IgD-negative memory B cell (primary cell): ENCODE results near the gene CDK5RAP2. TPM values are rescaled to one million over a fixed set of nuclear protein-coding genes. Genes with fewer than 3 reads are reported as not detected.
A peak's percentile ranks its signal among the peaks of the same experiment; 100 is the strongest.
"Not testable (repeated sequence)": the region's sequence is repeated elsewhere in the genome, so short reads cannot be mapped to it uniquely, and the experiment has no call there.

Experiments used
- H3K27ac Mint-ChIP-seq, 3 donors: one replicate each; pipeline ENCODE4 v1.8.0; 2020 to 2022; ENCODE audit warnings: mild to moderate bottlenecking in 3 of 3, mixed read lengths in 3 of 3, moderate library complexity in 1 of 3
- H3K27me3 Mint-ChIP-seq: one replicate; pipeline ENCODE4 v1.8.0; 2021; ENCODE audit warnings: mixed read lengths
- H3K36me3 Mint-ChIP-seq: one replicate; pipeline ENCODE4 v1.8.0; 2020; ENCODE audit warnings: mild to moderate bottlenecking, mixed read lengths
- H3K4me1 Mint-ChIP-seq, 3 donors: one replicate each; pipeline ENCODE4 v1.8.0; 2020 to 2022; ENCODE audit warnings: mixed read lengths in 3 of 3, mild to moderate bottlenecking in 1 of 3
- H3K4me3 Mint-ChIP-seq, 4 donors: one replicate each; pipeline ENCODE4 v1.8.0; 2020 to 2022; ENCODE audit warnings: mild to moderate bottlenecking in 4 of 4, mixed read lengths in 4 of 4, moderate library complexity in 3 of 4
- H3K9me3 Mint-ChIP-seq, 3 donors: one replicate each; pipeline ENCODE4 v1.8.0; 2020 to 2021; ENCODE audit warnings: mixed read lengths in 3 of 3, mild to moderate bottlenecking in 1 of 3
- polyA plus RNA-seq: library from polyadenylated mRNA; unstranded; fragments of 300-500 nt; fragmentation: Illumina TruSeq; gene quantifications from one replicate; pipeline ENCODE4 v1.2.3, GENCODE V29; 2021

CDK5RAP2 gene
- polyA plus RNA-seq, 1 donor from 2014 or later: 38.9 TPM

DNA sequence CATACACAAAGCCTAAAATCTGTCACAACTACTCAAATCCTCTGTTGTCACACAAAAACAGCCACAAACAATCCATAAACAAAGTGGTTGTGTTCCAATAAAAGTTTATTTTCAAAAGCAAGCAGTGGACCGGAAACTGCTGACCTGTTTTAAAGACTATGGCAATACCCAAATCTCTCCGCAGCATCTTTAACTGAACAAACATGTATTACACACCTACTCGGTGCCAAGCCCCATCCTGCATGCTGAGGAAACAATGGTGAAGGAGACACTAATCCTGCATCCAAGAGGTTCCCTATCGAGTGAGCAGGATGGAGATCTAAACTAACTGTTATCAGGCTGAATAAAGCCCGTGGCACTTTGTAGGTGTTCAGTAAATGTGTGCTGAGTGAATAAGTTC is 11.2 kb downstream of the CDK5RAP2 start:
- H3K4me1 Mint-ChIP-seq: peaks cover 0 to 8% (median under 1%) of the 10 kb centered on the region in 3 donors
- no peaks in the 10 kb centered on the region for H3K27me3 Mint-ChIP-seq
- no peak overlapping the region for H3K27ac Mint-ChIP-seq
- H3K4me3 Mint-ChIP-seq: no peak overlapping the region
- peaks cover 15% of the 10 kb centered on the region for H3K36me3 Mint-ChIP-seq
- no peaks in the 10 kb centered on the region for H3K9me3 Mint-ChIP-seq

DNA sequence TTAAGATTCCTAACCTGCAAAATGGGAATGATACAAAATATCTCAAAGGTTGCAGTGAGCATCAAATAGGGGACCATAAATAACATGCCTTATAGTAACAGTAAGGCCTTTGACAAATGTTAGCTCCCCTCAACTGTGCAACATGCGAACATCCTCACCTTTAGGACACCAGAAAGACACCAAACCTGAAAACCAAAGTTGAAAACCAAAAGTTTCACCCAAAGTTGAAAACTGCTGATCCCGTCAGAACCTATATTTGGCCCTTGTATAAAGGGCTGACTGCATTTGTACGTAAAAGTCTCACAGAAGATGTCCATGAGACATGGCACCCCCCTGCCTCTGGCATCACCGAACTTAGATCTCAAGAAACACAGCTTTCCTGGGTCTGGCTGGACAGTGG is 12.1 kb downstream of the CDK5RAP2 start:
- Mint-ChIP-seq H3K4me1 (peaks cover 0 to 8% (median 0%) of the 10 kb centered on the region in 3 donors), H3K36me3 (peaks cover 15% of the 10 kb centered on the region), H3K9me3 (no peaks in the 10 kb centered on the region), H3K27ac (no peak overlapping the region), H3K4me3 (no peak overlapping the region), H3K27me3 (no peaks in the 10 kb centered on the region)

DNA sequence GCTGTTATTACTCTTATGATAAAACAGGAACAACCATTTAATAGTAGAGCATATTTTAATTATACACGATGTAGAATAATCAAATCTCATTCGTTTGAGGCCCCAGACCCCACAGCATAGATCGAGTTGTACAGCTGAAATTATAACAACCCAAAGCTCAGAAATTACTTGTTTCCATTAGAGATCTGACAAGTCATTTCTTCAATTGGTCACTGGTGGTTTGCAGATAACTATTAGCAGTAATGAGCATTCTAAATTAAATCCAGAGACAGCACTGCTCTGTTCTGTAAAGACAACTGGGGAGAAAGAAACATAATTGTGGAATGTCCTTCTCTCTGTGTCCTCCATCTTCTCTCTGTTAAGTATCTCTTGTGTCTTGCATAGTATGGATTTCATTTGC is 12.9 kb downstream of the CDK5RAP2 start:
- Mint-ChIP-seq H3K4me1 (peaks cover 0 to 10% (median 0%) of the 10 kb centered on the region in 3 donors), H3K27ac (no peak overlapping the region), H3K9me3 (no peaks in the 10 kb centered on the region), H3K27me3 (no peaks in the 10 kb centered on the region), H3K36me3 (peaks cover 20% of the 10 kb centered on the region), H3K4me3 (no peak overlapping the region)

DNA sequence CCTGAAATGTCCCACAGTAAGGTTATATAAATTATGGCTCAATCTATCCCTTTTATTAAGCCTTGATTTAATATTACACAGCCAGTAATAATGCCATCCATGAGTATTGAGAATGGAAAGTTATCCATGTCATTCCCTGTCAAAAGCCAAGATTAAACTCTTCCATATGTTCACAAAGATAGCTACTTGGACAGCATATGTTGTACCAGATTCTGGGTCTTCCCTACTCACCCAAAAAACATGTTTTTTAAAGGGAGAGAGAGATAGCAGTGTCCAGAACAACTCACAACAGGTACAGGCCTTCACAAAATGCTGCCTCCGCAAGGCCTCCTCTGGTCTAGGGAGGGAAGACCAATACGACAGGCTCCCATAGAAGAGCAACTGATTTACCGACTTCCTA is 15.4 kb downstream of the CDK5RAP2 start:
- Mint-ChIP-seq H3K36me3 (peaks cover 27% of the 10 kb centered on the region), H3K4me3 (no peak overlapping the region), H3K27ac (no peak overlapping the region), H3K4me1 (peaks cover 0 to 10% (median 0%) of the 10 kb centered on the region in 3 donors), H3K9me3 (no peaks in the 10 kb centered on the region), H3K27me3 (no peaks in the 10 kb centered on the region)

DNA sequence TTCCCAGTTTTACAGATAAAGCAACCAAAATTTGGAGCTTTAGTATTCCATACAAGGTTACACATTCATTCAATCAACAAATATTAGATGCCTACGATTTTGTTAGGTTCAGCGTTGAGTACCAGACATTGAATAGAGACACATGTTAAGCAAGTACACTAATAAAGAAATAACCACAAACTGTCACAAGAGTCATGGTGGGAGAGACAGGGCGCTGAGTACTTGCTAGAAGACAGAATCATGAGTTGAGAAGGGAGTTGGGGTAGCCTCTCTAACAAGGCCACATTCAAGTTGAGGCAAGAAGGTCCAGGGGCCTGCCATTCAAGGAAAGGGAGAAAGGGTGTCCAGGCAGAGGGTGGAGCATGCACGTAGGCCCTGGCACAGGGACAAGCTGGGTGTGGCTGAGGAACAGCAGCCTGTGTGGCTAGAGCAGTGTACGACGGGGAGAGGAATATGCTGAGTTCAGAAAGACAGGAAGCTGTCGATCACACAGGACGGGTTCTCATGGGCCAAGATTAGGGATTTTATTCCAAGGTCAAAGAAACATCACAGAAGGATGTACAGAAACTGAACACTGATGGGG is 17.0 kb downstream of the CDK5RAP2 start:
- H3K9me3 Mint-ChIP-seq: no peaks in the 10 kb centered on the region
- H3K4me1 Mint-ChIP-seq: peaks cover 4 to 9% (median 4%) of the 10 kb centered on the region in 3 donors
- peak overlapping the region in 1 of 3 donors; percentile 25 for H3K27ac Mint-ChIP-seq
- H3K27me3 Mint-ChIP-seq: no peaks in the 10 kb centered on the region
- peaks cover 30% of the 10 kb centered on the region for H3K36me3 Mint-ChIP-seq
- peak overlapping the region in 1 of 4 donors; percentile 63 for H3K4me3 Mint-ChIP-seq

DNA sequence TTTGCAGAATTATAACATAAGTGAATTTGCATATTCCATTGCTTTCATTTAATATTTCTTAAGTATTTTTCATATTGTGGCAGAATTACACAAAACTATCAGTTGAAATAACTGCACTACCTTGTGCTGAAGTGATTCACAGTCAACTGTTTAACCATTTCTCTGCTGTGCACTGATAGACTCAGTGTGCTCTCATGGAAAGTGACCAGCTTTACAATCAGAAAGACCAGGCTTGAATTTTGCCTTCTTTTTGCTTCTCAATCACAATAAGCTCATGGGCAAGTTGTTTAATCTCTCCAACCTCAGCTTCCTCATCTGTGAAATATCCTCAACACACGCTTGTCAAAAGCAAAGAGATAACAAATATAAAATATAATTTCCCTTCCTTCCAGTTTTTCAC is 18.3 kb downstream of the CDK5RAP2 start:
- no peaks in the 10 kb centered on the region for H3K9me3 Mint-ChIP-seq
- peaks cover 30% of the 10 kb centered on the region for H3K36me3 Mint-ChIP-seq
- H3K27me3 Mint-ChIP-seq: no peaks in the 10 kb centered on the region
- no peak overlapping the region for H3K27ac Mint-ChIP-seq
- no peak overlapping the region for H3K4me3 Mint-ChIP-seq
- peaks cover 4 to 9% (median 4%) of the 10 kb centered on the region in 3 donors for H3K4me1 Mint-ChIP-seq

- Mint-ChIP-seq H3K27me3 (no peaks in the 10 kb centered on the region), H3K4me3 (peak overlapping the region in 1 of 4 donors; percentile 20), H3K4me1 (peaks cover 6 to 9% (median 7%) of the 10 kb centered on the region in 3 donors), H3K27ac (no peak overlapping the region), H3K36me3 (peaks cover 23% of the 10 kb centered on the region), H3K9me3 (no peaks in the 10 kb centered on the region)
Measured at GRCh38 chr9:120559546-120559945, 20.4 kb downstream of the CDK5RAP2 start.

DNA sequence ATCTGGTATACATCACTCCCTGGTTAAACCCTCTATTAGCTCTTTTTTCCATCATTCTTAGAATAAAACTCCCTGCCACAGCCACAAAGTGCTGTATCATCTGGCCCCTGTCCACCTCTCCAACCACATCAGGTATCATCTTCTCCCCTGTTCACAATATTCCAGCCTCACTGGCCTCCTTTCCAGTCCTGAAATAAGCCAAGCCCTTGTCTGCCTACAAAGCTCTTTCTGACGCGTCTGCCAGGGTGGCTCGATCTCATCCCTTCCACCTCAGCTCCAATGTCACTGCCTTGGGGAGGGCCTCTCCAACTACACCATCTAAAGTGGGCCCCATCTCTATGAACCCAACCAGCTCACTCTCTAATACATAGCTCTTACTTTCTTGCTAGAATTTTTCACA is 21.5 kb downstream of the CDK5RAP2 start:
- no peaks in the 10 kb centered on the region for H3K9me3 Mint-ChIP-seq
- H3K27ac Mint-ChIP-seq: no peak overlapping the region
- peaks cover 6 to 9% (median 9%) of the 10 kb centered on the region in 3 donors for H3K4me1 Mint-ChIP-seq
- H3K27me3 Mint-ChIP-seq: no peaks in the 10 kb centered on the region
- no peak overlapping the region for H3K4me3 Mint-ChIP-seq
- H3K36me3 Mint-ChIP-seq: peaks cover 23% of the 10 kb centered on the region

DNA sequence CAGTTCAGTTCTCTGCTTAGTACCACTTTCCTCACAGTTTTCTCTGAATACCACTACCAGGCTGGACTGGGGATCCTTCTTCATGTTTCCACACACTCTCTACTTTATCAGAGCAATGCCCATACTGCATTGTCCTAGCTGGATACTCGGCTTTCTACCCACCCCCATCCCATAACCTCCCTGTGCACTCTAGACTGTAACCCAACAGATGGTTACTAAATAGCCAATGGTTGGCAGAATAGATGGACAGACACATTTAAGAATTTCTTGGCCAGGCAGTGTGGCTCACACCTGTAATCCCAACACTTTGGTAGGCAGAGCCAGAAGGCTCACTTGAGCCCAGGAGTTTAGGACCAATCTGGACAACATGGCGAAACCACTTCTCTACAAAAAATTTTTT is 22.8 kb downstream of the CDK5RAP2 start:
- H3K27me3 Mint-ChIP-seq: peaks cover 1% of the 10 kb centered on the region
- H3K9me3 Mint-ChIP-seq: peaks cover 0 to 1% (median 0%) of the 10 kb centered on the region in 3 donors
- H3K4me1 Mint-ChIP-seq: peaks cover 4 to 9% (median 9%) of the 10 kb centered on the region in 3 donors
- H3K27ac Mint-ChIP-seq: no peak overlapping the region
- H3K4me3 Mint-ChIP-seq: no peak overlapping the region
- H3K36me3 Mint-ChIP-seq: peaks cover 20% of the 10 kb centered on the region

- Mint-ChIP-seq H3K27ac (no peak overlapping the region), H3K9me3 (peaks cover 0 to 1% (median 0%) of the 10 kb centered on the region in 3 donors), H3K36me3 (peaks cover 16% of the 10 kb centered on the region), H3K4me3 (no peak overlapping the region), H3K27me3 (peaks cover 1% of the 10 kb centered on the region), H3K4me1 (peaks cover 4 to 9% (median 9%) of the 10 kb centered on the region in 3 donors)
Measured at GRCh38 chr9:120556775-120557174, 23.2 kb downstream of the CDK5RAP2 start.

GRCh38 chr9:120555839-120556238 is 24.1 kb downstream of the CDK5RAP2 start:
- H3K36me3 Mint-ChIP-seq: peaks cover 18% of the 10 kb centered on the region

DNA sequence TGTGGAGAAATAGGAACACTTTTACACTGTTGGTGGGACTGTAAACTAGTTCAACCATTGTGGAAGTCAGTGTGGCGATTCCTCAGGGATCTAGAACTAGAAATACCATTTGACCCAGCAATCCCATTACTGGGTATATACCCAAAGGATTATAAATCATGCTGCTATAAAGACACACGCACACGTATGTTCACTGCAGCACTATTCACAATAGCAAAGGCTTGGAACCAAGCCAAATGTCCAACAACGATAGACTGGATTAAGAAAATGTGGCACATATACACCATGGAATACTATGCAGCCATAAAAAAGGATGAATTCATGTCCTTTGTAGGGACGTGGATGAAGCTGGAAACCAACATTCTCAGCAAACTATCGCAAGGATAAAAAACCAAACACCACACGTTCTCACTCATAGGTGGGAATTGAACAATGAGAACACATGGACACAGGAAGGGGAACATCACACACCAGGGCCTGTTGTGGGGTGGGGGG is 27.7 kb downstream of the CDK5RAP2 start:
- H3K4me3 Mint-ChIP-seq, H3K27me3 Mint-ChIP-seq, H3K36me3 Mint-ChIP-seq, H3K4me1 Mint-ChIP-seq, H3K27ac Mint-ChIP-seq, H3K9me3 Mint-ChIP-seq: not testable (repeated sequence)

More at GRCh38 chr9:120555839-120556238, 24.1 kb downstream of the CDK5RAP2 start:
- Mint-ChIP-seq H3K27ac (no peak overlapping the region), H3K4me1 (peaks cover 4 to 9% (median 9%) of the 10 kb centered on the region in 3 donors), H3K27me3 (peaks cover 1% of the 10 kb centered on the region), H3K4me3 (no peak overlapping the region), H3K9me3 (peaks cover 0 to 1% (median 0%) of the 10 kb centered on the region in 3 donors)

DNA sequence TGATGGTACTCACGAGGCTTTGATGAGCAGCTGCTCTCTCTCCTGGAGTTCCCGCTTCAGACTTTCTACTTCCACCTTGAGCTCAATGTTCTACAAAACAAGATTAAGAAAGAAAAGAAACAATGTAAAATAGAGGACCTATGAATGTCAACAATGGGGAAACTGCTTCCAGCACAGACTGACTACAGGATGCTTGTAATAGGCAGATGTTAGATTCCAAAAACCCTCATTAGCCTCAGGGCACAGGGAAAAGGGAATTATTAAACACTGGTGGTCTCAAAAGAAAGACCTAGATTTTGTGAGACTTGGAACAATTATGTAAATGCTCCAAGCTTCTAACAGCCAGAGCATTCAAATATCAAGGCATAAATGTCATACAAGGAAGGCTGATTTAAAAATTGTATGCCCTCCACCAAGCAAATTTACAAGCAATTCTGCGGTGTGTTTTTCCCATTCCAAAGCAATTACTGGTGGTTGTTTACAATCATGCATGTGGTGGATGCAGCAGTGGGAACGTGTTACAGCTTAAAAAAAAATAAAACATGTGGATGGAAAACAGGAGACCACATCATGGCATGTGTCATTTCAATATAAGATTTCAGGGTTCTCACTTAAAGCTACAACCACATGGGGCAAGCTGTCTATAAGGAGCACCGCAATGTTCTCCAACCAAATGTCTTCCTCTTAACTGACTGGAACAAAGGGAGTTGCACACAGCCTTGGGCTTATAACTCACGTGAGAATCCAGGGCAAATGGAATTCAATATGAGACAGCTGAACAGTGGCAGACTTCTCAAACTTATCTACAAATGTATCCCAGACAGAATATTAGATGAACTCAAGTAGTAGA is 34.0 kb downstream of the CDK5RAP2 start:
- Mint-ChIP-seq H3K27me3 (no peaks in the 10 kb centered on the region), H3K4me3 (no peak overlapping the region), H3K9me3 (no peaks in the 10 kb centered on the region), H3K27ac (no peak overlapping the region), H3K36me3 (peaks cover 12% of the 10 kb centered on the region), H3K4me1 (peaks cover 0 to 1% (median 0%) of the 10 kb centered on the region in 3 donors)

- H3K27ac Mint-ChIP-seq: no peak overlapping the region
- peaks cover 0 to 1% (median 0%) of the 10 kb centered on the region in 3 donors for H3K4me1 Mint-ChIP-seq
- H3K36me3 Mint-ChIP-seq: peaks cover 12% of the 10 kb centered on the region
- no peaks in the 10 kb centered on the region for H3K27me3 Mint-ChIP-seq
- no peaks in the 10 kb centered on the region for H3K9me3 Mint-ChIP-seq
- H3K4me3 Mint-ChIP-seq: no peak overlapping the region
Measured at GRCh38 chr9:120544441-120544840, 35.5 kb downstream of the CDK5RAP2 start.

- no peak overlapping the region for H3K27ac Mint-ChIP-seq
- no peaks in the 10 kb centered on the region for H3K27me3 Mint-ChIP-seq
- peaks cover 12% of the 10 kb centered on the region for H3K36me3 Mint-ChIP-seq
Measured at GRCh38 chr9:120542701-120543490, 37.1 kb downstream of the CDK5RAP2 start.

More at GRCh38 chr9:120542701-120543490, 37.1 kb downstream of the CDK5RAP2 start:
- Mint-ChIP-seq H3K4me3 (no peak overlapping the region), H3K9me3 (no peaks in the 10 kb centered on the region), H3K4me1 (peaks cover 0 to 1% (median 0%) of the 10 kb centered on the region in 3 donors)
